MCF 10A (cell line): ENCODE data around the gene MLXIPL. TPM values are rescaled to one million over a fixed set of nuclear protein-coding genes. Genes with fewer than 3 reads are reported as not detected.

Source experiments
- BruUV-seq: library from RNA; stranded (reverse); fragments of 400-500 nt; replicated peaks from 2 replicates; lab custom pipeline; 2021; lab: Mats Ljungman, UMichigan
- CTCF ChIA-PET: fragments of 300-600 bp; sonication (Branson Sonifier 250); formaldehyde crosslinking; extraction: SDS; loops from one replicate; lab custom pipeline; 2021; ENCODE audit warnings: antibody characterized with exemption, inconsistent platforms; lab: Yijun Ruan, JAX
- POLR2A ChIA-PET: fragments of 300-600, 350-650 bp; sonication (Branson Sonifier 250); formaldehyde crosslinking; extraction: SDS; loops from one replicate; lab custom pipeline; 2020; ENCODE audit warnings: antibody characterized with exemption, inconsistent platforms; lab: Yijun Ruan, JAX
- DNase-seq: peaks from one replicate; pipeline ENCODE4 v3.0.0-alpha.2; 2018; ENCODE audit not compliant: unreplicated experiment
- H3K27ac Mint-ChIP-seq: one replicate; pipeline ENCODE4 v1.8.0; 2022; ENCODE audit warnings: mild to moderate bottlenecking, low read depth, mixed read lengths; ENCODE audit not compliant: unreplicated experiment
- H3K27me3 Mint-ChIP-seq: one replicate; pipeline ENCODE4 v1.8.0; 2022; ENCODE audit warnings: mixed read lengths; ENCODE audit not compliant: insufficient read depth, unreplicated experiment
- H3K36me3 Mint-ChIP-seq: one replicate; pipeline ENCODE4 v1.8.0; 2022; ENCODE audit warnings: mild to moderate bottlenecking, moderate library complexity, mixed read lengths; ENCODE audit not compliant: insufficient read depth, unreplicated experiment
- H3K4me1 Mint-ChIP-seq: one replicate; pipeline ENCODE4 v1.8.0; 2022; ENCODE audit warnings: mixed read lengths; ENCODE audit not compliant: insufficient read depth, unreplicated experiment
- H3K4me3 Mint-ChIP-seq: one replicate; pipeline ENCODE4 v1.8.0; 2022; ENCODE audit warnings: mild to moderate bottlenecking, moderate library complexity, mixed read lengths; ENCODE audit not compliant: unreplicated experiment
- H3K9me3 Mint-ChIP-seq: one replicate; pipeline ENCODE4 v1.8.0; 2022; ENCODE audit warnings: mixed read lengths; ENCODE audit not compliant: unreplicated experiment
- CTCF ChIP-seq: fragments of 200-600 bp; IDR thresholded peaks from one replicate; pipeline ENCODE4 v1.8.0; 2022; ENCODE audit warnings: antibody characterized with exemption, mild to moderate bottlenecking; ENCODE audit not compliant: unreplicated experiment
- intact Hi-C: fragments of 100-400 bp; cut with micrococcal nuclease; formaldehyde crosslinking; loops from 2 replicates; pipeline ENCODE4 v1.14.1; 2022
- total RNA-seq: library from RNA; stranded (reverse); gene quantifications from 2 replicates; pipeline ENCODE4 v1.2.3, GENCODE V29; 2022

The MLXIPL gene
- total RNA-seq, 1 experiment from 2014 or later = not detected

GRCh38 chr7:73573791-73574190, 50.5 kb downstream of the MLXIPL start:
- Mint-ChIP-seq H3K36me3 (peaks cover 83% of the 10 kb centered on the region), H3K27me3 (no peaks in the 10 kb centered on the region), H3K4me3 (no peak overlapping the region), H3K9me3 (no peaks in the 10 kb centered on the region), H3K27ac (no peak overlapping the region), H3K4me1 (peaks cover 1% of the 10 kb centered on the region)
- POLR2A ChIA-PET = no interaction called here
- no peak for TF ChIP-seq CTCF
- no peak for DNase-seq
- intact Hi-C loops = no loop called here
- CTCF ChIA-PET = interaction anchor here (0.6 to 0.7 kb wide), 2 partner anchors 12 to 34 kb away, joined by 3 read pairs; no protein-coding TSS in a partner anchor
- no TSS peak for BruUV-seq

DNA sequence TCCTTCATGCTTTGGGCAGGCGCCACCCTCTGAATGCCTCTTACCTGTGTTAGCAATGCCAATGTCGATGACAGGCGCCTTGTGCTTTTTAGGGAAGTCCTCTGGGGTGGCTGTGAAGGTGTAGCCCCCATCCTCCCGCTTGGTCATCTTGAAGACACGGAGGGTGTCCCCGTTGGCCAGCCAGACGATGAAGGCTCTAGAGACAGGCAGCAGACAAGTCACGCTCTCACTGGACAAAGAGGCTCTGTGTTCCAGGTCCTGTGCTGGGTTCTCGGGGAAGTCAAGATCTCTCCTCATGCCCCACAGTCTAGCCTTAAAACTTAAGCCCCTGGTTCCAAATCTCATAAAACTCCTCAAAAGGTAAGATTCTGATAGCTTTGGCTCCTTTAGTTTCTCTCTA, 51.0 kb downstream of the MLXIPL start:
- intact Hi-C loops = no loop called here
- H3K9me3 Mint-ChIP-seq = no peaks in the 10 kb centered on the region
- no peak overlapping the region for H3K4me3 Mint-ChIP-seq
- BruUV-seq = no TSS peak
- peaks cover 82% of the 10 kb centered on the region for H3K36me3 Mint-ChIP-seq
- DNase-seq = no peak
- ChIA-PET CTCF (no interaction called here), POLR2A (no interaction called here)
- no peak overlapping the region for H3K27ac Mint-ChIP-seq
- H3K4me1 Mint-ChIP-seq = peaks cover 2% of the 10 kb centered on the region
- no peaks in the 10 kb centered on the region for H3K27me3 Mint-ChIP-seq
- TF ChIP-seq CTCF = no peak

- H3K4me3 Mint-ChIP-seq = no peak overlapping the region
- peaks cover 7% of the 10 kb centered on the region for H3K4me1 Mint-ChIP-seq
- no peak for DNase-seq
- no peak overlapping the region for H3K27ac Mint-ChIP-seq
- no peak for TF ChIP-seq CTCF
- BruUV-seq = no TSS peak
- H3K36me3 Mint-ChIP-seq = peaks cover 83% of the 10 kb centered on the region
- intact Hi-C loops = no loop called here
- H3K27me3 Mint-ChIP-seq = no peaks in the 10 kb centered on the region
- ChIA-PET POLR2A (interaction anchor here (0.9 kb wide), 1 partner anchor 16 kb away, joined by 3 read pairs; no protein-coding TSS in a partner anchor), CTCF (interaction anchor here (0.6 kb wide), 1 partner anchor 219 kb away, joined by 3 read pairs; no protein-coding TSS in a partner anchor)
- no peaks in the 10 kb centered on the region for H3K9me3 Mint-ChIP-seq
These were observed 51.5 kb downstream of the MLXIPL start for GRCh38 chr7:73572767-73573186.

DNA sequence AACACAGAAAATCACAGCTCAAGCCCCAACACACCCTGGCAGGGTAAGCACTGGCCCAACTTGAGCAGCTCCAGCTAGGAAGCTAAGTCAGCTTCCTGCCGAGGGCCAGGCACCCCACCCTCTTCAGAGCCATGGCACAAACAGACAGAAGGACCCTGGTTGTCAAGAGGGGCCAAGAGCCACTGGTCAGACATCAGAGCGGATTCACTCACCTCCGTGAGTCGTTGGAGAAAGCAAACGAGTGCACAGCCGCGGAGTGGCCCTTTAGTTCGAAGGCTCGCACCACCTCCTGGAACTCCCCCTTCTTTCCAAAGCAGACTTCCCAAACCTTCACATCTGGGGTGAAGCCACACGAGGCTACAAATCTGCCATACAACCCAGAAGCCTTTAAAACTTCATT, 53.3 kb downstream of the MLXIPL start:
- no TSS peak for BruUV-seq
- no peak for DNase-seq
- no peak for TF ChIP-seq CTCF
- Mint-ChIP-seq H3K27me3 (no peaks in the 10 kb centered on the region), H3K27ac (no peak overlapping the region), H3K4me3 (no peak overlapping the region), H3K9me3 (no peaks in the 10 kb centered on the region), H3K4me1 (peaks cover 8% of the 10 kb centered on the region), H3K36me3 (peaks cover 70% of the 10 kb centered on the region)
- POLR2A ChIA-PET = interaction anchor here (0.7 kb wide), 1 partner anchor 11 kb away, joined by 3 read pairs; no protein-coding TSS in a partner anchor
- CTCF ChIA-PET = no interaction called here
- intact Hi-C loops = no loop called here
